Heart left ventricle (tissue), 16 donors: ENCODE data around the gene ADAM33. TPM values are rescaled to one million over a fixed set of nuclear protein-coding genes. Genes with fewer than 3 reads are reported as not detected.

Experiments used
- ATAC-seq, 4 donors: fragments of 200-7000 bp; cut with Tn5 transposase; one replicate each; pipeline ENCODE4 v1.9.1; 2020 to 2022; ENCODE audit warnings: moderate library complexity in 4 of 4, mild to moderate bottlenecking in 3 of 4, moderate number of reproducible peaks in 1 of 4
- DNase-seq, 5 donors: peaks; one replicate each; pipeline ENCODE4 v3.0.0-alpha.2; 2020
- H3K27ac ChIP-seq, 12 donors: fragments of 200-600 bp; sonication (generic) in 4 of 12; one replicate each; pipeline versions ENCODE4 v1.5.0 to v1.8.0; 2016 to 2022; ENCODE audit warnings: mild to moderate bottlenecking in 2 of 12
- H3K27me3 ChIP-seq, 9 donors: fragments of 200-600 bp; sonication (generic) in 2 of 9; one replicate each; pipeline versions ENCODE4 v1.5.1 to v1.8.0; 2016 to 2022; ENCODE audit warnings: mild to moderate bottlenecking in 3 of 9
- H3K36me3 ChIP-seq, 9 donors: fragments of 200-600 bp; sonication (generic) in 2 of 9; one replicate each; pipeline versions ENCODE4 v1.5.0 to v1.8.0; 2018 to 2022; ENCODE audit warnings: mild to moderate bottlenecking in 2 of 9
- H3K4me1 ChIP-seq, 12 donors: fragments of 200-600 bp; sonication (generic) in 4 of 12; one replicate each; pipeline versions ENCODE4 v1.5.0 to v1.8.0; 2016 to 2022; ENCODE audit warnings: mild to moderate bottlenecking in 3 of 12
- H3K4me3 ChIP-seq, 12 donors: fragments of 200-600 bp; sonication (generic) in 4 of 12; one replicate each; pipeline versions ENCODE4 v1.5.0 to v1.8.0; 2017 to 2022; ENCODE audit warnings: mild to moderate bottlenecking in 9 of 12, moderate library complexity in 4 of 12
- H3K9me3 ChIP-seq, 12 donors: fragments of 200-600 bp; sonication (generic) in 4 of 12; one replicate each; pipeline versions ENCODE4 v1.5.0 to v1.8.0; 2016 to 2022; ENCODE audit warnings: mild to moderate bottlenecking in 1 of 12
- CTCF ChIP-seq, 12 donors: fragments of 200-600 bp; sonication (generic) in 4 of 12; IDR thresholded peaks; one replicate each; pipeline versions ENCODE4 v1.5.0 to v1.8.0; 2018 to 2022; ENCODE audit warnings: antibody characterized with exemption in 12 of 12, mild to moderate bottlenecking in 5 of 12
- POLR2A ChIP-seq, 2 donors: fragments of 450-650 bp; IDR thresholded peaks; one replicate each; pipeline ENCODE4 v1.6.1; 2017; ENCODE audit warnings: antibody characterized with exemption in 2 of 2, mild to moderate bottlenecking in 2 of 2, moderate library complexity in 2 of 2
- WGBS, 4 donors: extraction: QIAGEN DNeasy Blood & Tissue Kit in 2 of 4; methylation state at CpG; one replicate each; pipeline versions ENCODE4 v1.1.5 to v1.1.7; 2013 to 2018; 5-methylcytosine and 5-hydroxymethylcytosine counted together
- intact Hi-C, 10 donors: fragments of 100-400 bp; cut with DNase I; formaldehyde crosslinking; loops; one replicate each; pipeline versions ENCODE4 v1.11.1 to v1.14.2; 2022
- polyA plus RNA-seq, 2 donors: library from polyadenylated mRNA; stranded (reverse); fragments of 200-250 nt; gene quantifications; one replicate each; pipeline ENCODE4 v1.2.3, GENCODE V29; 2013
- total RNA-seq, 9 donors: library from RNA; depleted of rRNA in 2 of 9; stranded (reverse); fragments of >200 nt in 2 of 9; fragmentation: NEBNext Ultra II Directional in 3 of 9; extraction: Animal tissue kit (Norgen Biotek cat#: 25700) in 3 of 9; gene quantifications; one replicate each; pipeline versions ENCODE4 v1.1.0 to v1.2.4, GENCODE V29; 2016 to 2023
- donor health status: ischemic (EF 13 %, LVEDD 7.1; RV severe dilation, severe dysfunction).
- donor health status: healthy with polysubstance abuse.
- donor health status: DM: no; HTN: yes; CAD: no.
- donor health status: DM: no; HTN: no; CAD: no.
- donor health status: ischemic (EF 25% LVEDD 6.9; RV normal size, moderate dysfunction).
- donor health status: ischemic (EF 25% LVEDD 5.7; RV mildly dilated, moderate dysfunction).
- donor health status: healthy.
- donor health status: DM: yes; HTN: yes; CAD: no.
- donor health status: ischemic (EF 35%, LVEDD 5.7; RV mildly dilated, moderate dysfunction).
- donor health status: nonischemic (EF 11% LVEDD 7.7; RV severe dilation, severe dysfunction).
- donor health status: DM: yes; HTN: yes; CAD: no.
- donor health status: PGD.
- donor health status: ischemic (EF 29% LVEDD 5.4; RV normal size, mild dysfunction).
- donor health status: nonischemic (EF 23%, LVEDD 6.1; RV moderate dilation, normal function).

ADAM33 gene
- total and polyA plus RNA-seq, 11 donors: 2.3 to 21.2 (median 3.5) TPM

GRCh38 chr20:3699037-3699436 lies 17.2 kb upstream of the ADAM33 start:
- 93 to 95% (median 94%) methylated on average over 12 to 16 of the region's 16 CpGs for WGBS, 4 donors
- intact Hi-C loops: no loop called here
- DNase-seq: peak in 2 of 5 donors; percentile 23 to 45
- TF ChIP-seq CTCF (IDR thresholded peaks at IDR 0.05): no peak
- TF ChIP-seq POLR2A (IDR thresholded peaks at IDR 0.05): no peak
- Histone ChIP-seq H3K36me3 (peaks cover 0 to 48% (median 0%) of the 10 kb centered on the region in 9 donors), H3K9me3 (peaks cover 0 to 7% (median 0%) of the 10 kb centered on the region in 12 donors), H3K4me3 (no peak overlapping the region), H3K27ac (no peak overlapping the region), H3K4me1 (no peaks in the 10 kb centered on the region), H3K27me3 (no peaks in the 10 kb centered on the region)
- no peak for ATAC-seq

- no peak overlapping the region for H3K27ac ChIP-seq
- WGBS, 4 donors: 40 to 73% (median 73%) methylated on average over 1 to 6 of the region's 6 CpGs; no CpG with 5 or more reads in 1 of the 4 donors
These were observed 16.8 kb upstream of the ADAM33 start for GRCh38 chr20:3698591-3699001.

GRCh38 chr20:3697588-3698305 lies 15.9 kb upstream of the ADAM33 start:
- Histone ChIP-seq H3K9me3 (peaks cover 0 to 7% (median 0%) of the 10 kb centered on the region in 12 donors), H3K4me1 (no peaks in the 10 kb centered on the region), H3K36me3 (peaks cover 0 to 36% (median 0%) of the 10 kb centered on the region in 9 donors), H3K27me3 (no peaks in the 10 kb centered on the region), H3K27ac (no peak overlapping the region), H3K4me3 (no peak overlapping the region)
- WGBS, 4 donors: 75 to 81% (median 76%) methylated on average over 10 to 18 of the region's 18 CpGs
- intact Hi-C loops: no loop called here
- TF ChIP-seq CTCF (IDR thresholded peaks at IDR 0.05): no peak
- TF ChIP-seq POLR2A (IDR thresholded peaks at IDR 0.05): no peak
- ATAC-seq (no peak), DNase-seq (peak in 2 of 5 donors; percentile 15 to 59)

More at GRCh38 chr20:3698591-3699001, 16.8 kb upstream of the ADAM33 start:
- Histone ChIP-seq H3K36me3 (peaks cover 0 to 43% (median 0%) of the 10 kb centered on the region in 9 donors), H3K27me3 (no peaks in the 10 kb centered on the region), H3K4me3 (no peak overlapping the region), H3K4me1 (no peaks in the 10 kb centered on the region), H3K9me3 (peaks cover 0 to 7% (median 0%) of the 10 kb centered on the region in 12 donors)
- DNase-seq: peak in 2 of 5 donors; percentile 16 to 52
- ATAC-seq: no peak
- TF ChIP-seq POLR2A (IDR thresholded peaks at IDR 0.05): no peak
- TF ChIP-seq CTCF (IDR thresholded peaks at IDR 0.05): no peak
- intact Hi-C loops: no loop called here

- H3K9me3 ChIP-seq: peaks cover 0 to 7% (median 0%) of the 10 kb centered on the region in 12 donors
- peaks cover 0 to 42% (median 0%) of the 10 kb centered on the region in 9 donors for H3K36me3 ChIP-seq
- no peak overlapping the region for H3K4me3 ChIP-seq
- H3K27ac ChIP-seq: no peak overlapping the region
- H3K27me3 ChIP-seq: no peaks in the 10 kb centered on the region
- intact Hi-C loops: no loop called here
- H3K4me1 ChIP-seq: no peaks in the 10 kb centered on the region
- TF ChIP-seq CTCF (IDR thresholded peaks at IDR 0.05) (no peak), POLR2A (IDR thresholded peaks at IDR 0.05) (no peak)
- DNase-seq: peak in 3 of 5 donors; percentile 17 to 42 (median 18)
- 86 to 90% (median 88%) methylated on average over 8 to 15 of the region's 15 CpGs for WGBS, 4 donors
- ATAC-seq: no peak
These were observed 15.2 kb upstream of the ADAM33 start for GRCh38 chr20:3696745-3697587.
